GM18520 (cell line): ENCODE data around the gene MINAR2.

ENCODE experiments used
- ATAC-seq: cut with Tn5 transposase; IDR thresholded peaks from one replicate; pipeline ENCODE4 v1.9.1; 2021; ENCODE audit not compliant: unreplicated experiment

The MINAR2 gene

DNA sequence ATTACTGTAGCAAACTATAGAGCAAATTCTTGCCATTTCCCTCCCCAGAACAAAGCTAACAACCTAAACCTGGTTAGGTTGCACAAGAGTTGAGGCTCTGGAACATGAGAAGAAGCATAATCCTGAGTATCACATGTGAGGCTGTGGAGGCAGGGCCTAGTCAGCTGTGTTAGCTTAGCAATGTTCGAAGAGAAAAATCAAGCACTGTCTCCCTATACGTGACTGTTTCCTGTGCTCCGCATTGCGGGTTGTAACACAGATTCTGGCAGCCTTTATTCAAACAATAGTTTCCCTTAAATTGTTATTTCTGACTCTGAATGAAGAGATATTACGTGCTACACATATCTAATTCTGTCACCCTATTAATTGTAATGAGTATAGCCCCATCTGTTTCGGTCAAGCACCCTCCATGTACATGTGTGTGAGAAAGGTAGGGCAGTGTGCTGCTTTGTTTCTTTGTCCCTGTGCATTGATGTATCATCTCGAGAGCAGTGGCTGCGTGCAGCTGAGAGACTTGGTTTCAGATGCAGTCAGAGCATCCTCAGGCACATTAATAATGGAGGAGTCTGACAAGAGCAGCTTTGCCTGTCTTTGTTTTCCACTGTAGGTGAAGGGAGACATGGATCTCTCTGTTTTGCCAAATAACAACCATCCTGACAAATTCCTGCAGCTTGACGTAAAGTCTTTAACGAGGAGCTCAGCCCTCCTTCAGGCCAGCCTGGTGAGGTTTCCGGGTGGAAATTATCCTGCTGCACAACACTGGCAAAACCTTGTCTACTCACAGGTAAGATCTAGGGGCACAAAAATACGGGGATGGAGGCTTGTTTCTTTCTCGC, at the start of gene MINAR2:
Gene MINAR2, plus strand, starts transcription at position 523 of the 836 bp plus-strand sequence. Its CDS starts 97 bp downstream, at position 620.
- ATAC-seq, result peak; percentile 76

GRCh38 chr5:129698661-129699060, 49.2 kb upstream of the MINAR2 start:
- no peak for ATAC-seq

DNA sequence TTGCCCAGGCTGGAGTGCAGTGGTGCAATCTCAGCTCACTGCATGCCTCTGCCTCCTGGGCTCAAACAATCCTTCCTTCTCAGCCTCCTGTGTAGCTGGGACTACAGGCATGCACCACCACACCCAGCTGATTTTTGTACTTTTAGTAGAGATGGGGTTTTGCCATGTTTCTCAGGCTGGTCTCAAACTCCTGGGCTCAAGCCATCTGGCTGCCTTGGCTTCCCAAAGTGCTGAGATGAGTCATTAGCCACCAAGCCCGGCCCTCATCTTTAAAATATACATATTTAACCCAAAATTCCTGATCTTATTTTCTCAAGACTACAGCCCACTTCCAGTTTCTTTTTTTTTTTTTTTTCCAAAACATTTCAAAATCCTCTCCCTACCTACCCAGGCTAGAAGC, 31.7 kb upstream of the MINAR2 start:
- ATAC-seq, result no peak

- no peak for ATAC-seq
These were observed 31.2 kb upstream of the MINAR2 start for GRCh38 chr5:129716651-129717050.

- ATAC-seq, result no peak
These were observed 30.1 kb upstream of the MINAR2 start for GRCh38 chr5:129717751-129718310.

- ATAC-seq, result no peak
These were observed 29.3 kb upstream of the MINAR2 start for GRCh38 chr5:129718471-129719090.

- ATAC-seq, result no peak
These were observed 23.7 kb upstream of the MINAR2 start for GRCh38 chr5:129724222-129724621.

DNA sequence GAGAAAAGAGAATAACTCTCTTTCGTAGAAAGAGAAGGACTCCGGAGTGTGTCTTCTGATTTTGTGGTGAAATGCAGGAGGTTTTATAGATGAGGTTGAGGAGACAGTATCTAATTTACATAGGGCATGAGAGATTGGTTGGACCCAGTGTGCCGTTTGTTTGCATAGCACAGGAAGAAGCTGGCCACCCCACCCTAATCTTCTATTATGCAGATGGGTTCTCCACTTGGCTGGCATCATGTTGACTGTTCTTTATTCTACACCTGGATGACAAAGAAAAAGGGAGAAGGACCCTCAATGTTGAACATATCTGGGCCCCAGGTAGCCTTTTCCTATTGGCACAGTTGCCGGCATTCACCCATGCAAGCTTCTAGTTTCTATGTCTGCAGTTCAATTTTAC, 23.2 kb upstream of the MINAR2 start:
- ATAC-seq, result no peak

GRCh38 chr5:129739773-129740172, 8.1 kb upstream of the MINAR2 start:
- no peak for ATAC-seq

GRCh38 chr5:129743541-129744187, 4.2 kb upstream of the MINAR2 start:
- ATAC-seq, result no peak

- no peak for ATAC-seq
These were observed 1.9 kb upstream of the MINAR2 start for GRCh38 chr5:129745997-129746396.

GRCh38 chr5:129746876-129747275, 1.0 kb upstream of the MINAR2 start:
- ATAC-seq, result no peak

GRCh38 chr5:129748913-129749880, 1.3 kb downstream of the MINAR2 start:
- ATAC-seq, result no peak

GRCh38 chr5:129760636-129761325, 12.9 kb downstream of the MINAR2 start:
- no peak for ATAC-seq

DNA sequence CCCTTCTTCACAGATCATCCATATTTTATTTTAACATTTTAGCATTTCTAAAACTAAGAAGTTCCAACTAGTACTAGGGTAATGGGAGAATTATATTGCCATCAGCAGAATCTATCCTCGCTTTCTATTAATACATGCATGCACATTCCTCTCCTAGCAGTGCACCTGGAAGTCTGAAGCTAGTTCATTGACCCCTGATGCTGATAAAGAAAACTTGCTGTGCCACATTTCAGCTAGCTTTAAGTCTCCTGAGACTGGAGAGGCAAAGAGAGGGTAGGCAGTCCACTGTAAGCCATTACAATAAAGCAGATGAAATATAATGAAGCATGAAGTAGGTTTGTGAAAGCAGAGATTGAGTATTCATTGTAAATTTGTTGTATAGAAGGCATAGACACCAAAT, 15.8 kb downstream of the MINAR2 start:
- no peak for ATAC-seq

GRCh38 chr5:129766798-129767197, 18.9 kb downstream of the MINAR2 start:
- ATAC-seq, result no peak

DNA sequence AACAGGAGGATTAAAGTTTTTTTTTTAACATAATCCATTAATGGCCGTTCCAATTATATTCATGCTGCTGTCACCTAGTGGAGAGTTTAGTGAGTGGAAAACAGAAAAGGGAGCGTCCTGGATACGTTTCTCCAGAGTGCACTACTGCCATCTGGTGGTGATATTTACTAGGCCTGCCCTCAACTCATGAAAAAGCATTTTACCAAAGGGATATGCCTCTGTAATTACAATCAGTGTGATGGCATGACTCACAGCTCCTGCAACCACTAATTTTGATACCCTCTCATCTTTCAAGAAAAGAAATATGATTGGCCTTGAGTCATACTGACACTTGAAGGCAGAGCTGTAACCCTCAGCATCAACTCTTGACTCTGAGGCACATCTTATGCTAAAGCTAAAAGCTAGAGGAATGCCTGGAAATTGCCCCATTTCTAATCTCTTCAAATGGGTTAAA, 20.1 kb downstream of the MINAR2 start:
- ATAC-seq, result peak; percentile 82

- ATAC-seq, result no peak
These were observed 20.8 kb downstream of the MINAR2 start for GRCh38 chr5:129768735-129769134.

DNA sequence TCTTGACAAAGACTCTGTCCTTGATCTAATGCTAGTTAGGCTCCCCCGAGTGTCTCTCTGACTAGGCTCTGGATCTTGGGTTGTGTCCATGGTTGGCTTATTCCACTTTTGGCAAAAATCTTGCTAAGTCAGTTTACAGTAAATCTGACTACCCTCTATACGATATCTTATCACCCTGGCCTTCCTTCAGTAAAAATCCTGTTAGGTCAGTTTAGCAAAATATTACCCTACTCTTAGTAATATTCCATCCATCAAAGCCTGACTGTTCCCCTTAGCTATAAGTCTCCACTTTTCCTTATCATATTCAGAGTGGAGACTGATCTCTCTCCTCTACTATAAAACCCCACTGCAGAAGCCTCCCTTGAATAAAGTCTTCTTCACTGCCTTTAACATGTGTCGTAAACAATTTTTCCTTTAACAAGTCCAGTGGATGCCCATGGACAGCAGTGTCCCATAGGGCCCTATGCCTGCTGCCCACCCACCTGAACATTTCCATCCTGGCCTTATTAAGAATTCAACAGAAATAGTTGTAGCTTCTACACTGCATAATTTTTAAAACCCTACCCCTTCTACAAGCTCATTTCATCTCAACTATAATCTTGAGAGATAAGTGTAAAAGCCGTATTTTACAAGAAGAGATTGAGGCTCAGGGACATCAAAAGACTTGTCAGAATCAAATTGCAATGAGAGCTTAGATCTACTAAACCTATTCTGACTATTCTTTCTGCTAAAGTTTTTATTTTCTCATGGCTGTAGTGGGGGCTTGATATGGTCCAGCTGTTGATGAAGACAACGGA, 22.3 kb downstream of the MINAR2 start:
- ATAC-seq, result no peak
